ENCODE results near the gene FKBP10. TPM values are rescaled to one million over a fixed set of nuclear protein-coding genes. Genes with fewer than 3 reads are reported as not detected.
"Not testable (repeated sequence)": the region's sequence is repeated elsewhere in the genome, so short reads cannot be mapped to it uniquely, and the experiment has no call there.

The FKBP10 gene
- total and polyA plus RNA-seq, 9 of the 15 experiments (the other 6 are each of a cell fraction or from before 2014, with no cell fraction given) = 0.03 to 3.0 (median 1.4) TPM; not detected in 1

GRCh38 chr17:41851382-41851781, 38.6 kb downstream of the FKBP10 start:
- H3K4me3 ChIP-seq; intact Hi-C loops (cut with micrococcal nuclease); H2AFZ ChIP-seq (ENCODE audit: low read depth, low read length); H3K27me3 ChIP-seq (ENCODE audit: control insufficient read depth in 2 of 2, insufficient read depth in 2 of 2, low read length in 2 of 2); ATAC-seq; CTCF ChIA-PET (ENCODE audit: low intra/inter-chr PET ratio); BruUV-seq (replicated peaks); H3K4me1 ChIP-seq (replicated peaks in 1 of 2; ENCODE audit: control insufficient read depth in 2 of 2, insufficient read depth in 2 of 2, low read length in 2 of 2); H3K9me3 ChIP-seq (replicated peaks; ENCODE audit: control insufficient read depth, insufficient read depth, low read depth, low read length); DNase-seq (ENCODE audit: extremely low read depth in 1 of 4, low spot score in 3 of 4); FAIRE-seq; H3K9ac ChIP-seq (ENCODE audit: insufficient read depth in 1 of 2, low read depth in 2 of 2, low read length in 2 of 2); H3K9me1 ChIP-seq (ENCODE audit: control insufficient read depth, insufficient read depth, low read length); H3K27ac ChIP-seq (ENCODE audit: extremely low read depth, low read depth, low read length); H3K4me2 ChIP-seq (ENCODE audit: insufficient read depth, low read length); H4K20me1 ChIP-seq (replicated peaks; ENCODE audit: control insufficient read depth, insufficient read depth, low read length); in situ Hi-C loops (cut with MboI): not testable (repeated sequence)
- peaks cover 35% of the 10 kb centered on the region; the same call in 2 of the 3 replicates for H3K36me3 ChIP-seq (ENCODE audit: control insufficient read depth, insufficient read depth, low read length)
- H3K79me2 ChIP-seq (ENCODE audit: control insufficient read depth, insufficient read depth, low read length) = peaks cover 33% of the 10 kb centered on the region
- POLR2A ChIA-PET = interaction anchor here (0.6 to 1.5 kb wide), 7 partner anchors 9 to 103 kb away, joined by 3 to 6 read pairs (median 3); partner anchors contain the start of gene KLHL11
- 76% methylated on average over 14 of the region's 14 CpGs for WGBS (ENCODE audit: insufficient coverage, low coverage, missing lambda C conversion rate)

DNA sequence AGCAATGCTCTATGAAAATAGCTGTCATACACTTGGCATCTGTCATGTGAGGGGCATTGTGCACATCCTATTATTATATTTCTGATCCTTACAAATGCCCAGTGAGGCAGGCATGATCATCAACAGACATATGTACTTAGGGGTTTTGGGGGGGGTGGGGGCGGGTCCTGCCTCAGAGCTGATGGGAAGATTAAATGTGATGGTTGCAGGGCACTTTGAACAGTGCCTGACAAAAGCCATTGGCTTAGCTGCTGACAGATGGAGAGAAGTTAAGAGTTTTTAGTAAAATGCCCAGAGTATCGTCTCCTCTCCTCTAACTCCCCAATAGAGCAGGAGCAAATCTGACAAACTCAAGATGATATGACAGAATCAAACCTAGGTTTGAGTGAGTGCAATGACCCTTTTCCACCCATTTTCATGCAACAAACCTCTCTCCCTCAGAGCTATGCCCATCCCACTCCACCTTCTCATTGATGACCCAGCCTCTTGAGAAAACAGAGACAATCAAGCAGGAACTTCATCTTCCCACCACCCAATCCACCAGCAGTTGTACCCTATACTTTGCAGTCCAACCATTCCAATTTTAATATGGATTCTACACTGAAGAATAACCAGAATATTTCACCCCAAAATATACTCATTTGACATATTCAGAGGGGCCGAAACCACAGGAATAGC, 47.6 kb downstream of the FKBP10 start:
- CTCF ChIA-PET (ENCODE audit: low intra/inter-chr PET ratio) = no interaction called here
- intact Hi-C loops (cut with micrococcal nuclease) (no loop called here), in situ Hi-C loops (cut with MboI) (no loop called here)
- Histone ChIP-seq H3K27ac (ENCODE audit: extremely low read depth, low read depth, low read length) (no peak overlapping the region), H4K20me1 (replicated peaks; ENCODE audit: control insufficient read depth, insufficient read depth, low read length) (peaks cover 26% of the 10 kb centered on the region; the same call in 1 of the 2 replicates), H3K79me2 (ENCODE audit: control insufficient read depth, insufficient read depth, low read length) (peaks cover 71% of the 10 kb centered on the region), H3K9me3 (replicated peaks; ENCODE audit: control insufficient read depth, insufficient read depth, low read depth, low read length) (no peaks in the 10 kb centered on the region), H3K4me3 (no peak overlapping the region), H3K9ac (ENCODE audit: insufficient read depth in 1 of 2, low read depth in 2 of 2, low read length in 2 of 2) (no peak overlapping the region), H2AFZ (ENCODE audit: low read depth, low read length) (no peak overlapping the region), H3K4me2 (ENCODE audit: insufficient read depth, low read length) (no peak overlapping the region), H3K27me3 (ENCODE audit: control insufficient read depth in 2 of 2, insufficient read depth in 2 of 2, low read length in 2 of 2) (no peaks in the 10 kb centered on the region), H3K9me1 (ENCODE audit: control insufficient read depth, insufficient read depth, low read length) (no peaks in the 10 kb centered on the region), H3K36me3 (ENCODE audit: control insufficient read depth, insufficient read depth, low read length) (no peaks in the 10 kb centered on the region; the same call in 2 of the 3 replicates), H3K4me1 (replicated peaks in 1 of 2; ENCODE audit: control insufficient read depth in 2 of 2, insufficient read depth in 2 of 2, low read length in 2 of 2) (peaks cover 12 to 20% of the 10 kb centered on the region in 2 experiments)
- no TSS peak for BruUV-seq (replicated peaks)
- no peak for FAIRE-seq
- no peak for TF ChIP-seq PURB (CRISPR knock-in tag; IDR thresholded peaks at IDR 0.05; ENCODE audit: low read depth)
- TF ChIP-seq PTRF (tag; IDR thresholded peaks at IDR 0.05) = no peak
- WGBS (ENCODE audit: insufficient coverage, low coverage, missing lambda C conversion rate) = 52% methylated on average over 3 of the region's 3 CpGs
- DNase-seq (ENCODE audit: extremely low read depth in 1 of 4, low spot score in 3 of 4) = no peak
- no peak for ATAC-seq
- POLR2A ChIA-PET = interaction anchor here (0.6 to 1.5 kb wide), 6 partner anchors 8 to 46 kb away, joined by 3 to 8 read pairs (median 4); no protein-coding TSS in a partner anchor

Data from K562 (cell line).